HG03521 (cell line): ENCODE results near the gene GSTO2.

Source experiments
- ATAC-seq: cut with Tn5 transposase; IDR thresholded peaks from one replicate; pipeline ENCODE4 v1.9.1; 2021; ENCODE audit warnings: mild to moderate bottlenecking, moderate library complexity; ENCODE audit not compliant: unreplicated experiment

GSTO2 gene

DNA sequence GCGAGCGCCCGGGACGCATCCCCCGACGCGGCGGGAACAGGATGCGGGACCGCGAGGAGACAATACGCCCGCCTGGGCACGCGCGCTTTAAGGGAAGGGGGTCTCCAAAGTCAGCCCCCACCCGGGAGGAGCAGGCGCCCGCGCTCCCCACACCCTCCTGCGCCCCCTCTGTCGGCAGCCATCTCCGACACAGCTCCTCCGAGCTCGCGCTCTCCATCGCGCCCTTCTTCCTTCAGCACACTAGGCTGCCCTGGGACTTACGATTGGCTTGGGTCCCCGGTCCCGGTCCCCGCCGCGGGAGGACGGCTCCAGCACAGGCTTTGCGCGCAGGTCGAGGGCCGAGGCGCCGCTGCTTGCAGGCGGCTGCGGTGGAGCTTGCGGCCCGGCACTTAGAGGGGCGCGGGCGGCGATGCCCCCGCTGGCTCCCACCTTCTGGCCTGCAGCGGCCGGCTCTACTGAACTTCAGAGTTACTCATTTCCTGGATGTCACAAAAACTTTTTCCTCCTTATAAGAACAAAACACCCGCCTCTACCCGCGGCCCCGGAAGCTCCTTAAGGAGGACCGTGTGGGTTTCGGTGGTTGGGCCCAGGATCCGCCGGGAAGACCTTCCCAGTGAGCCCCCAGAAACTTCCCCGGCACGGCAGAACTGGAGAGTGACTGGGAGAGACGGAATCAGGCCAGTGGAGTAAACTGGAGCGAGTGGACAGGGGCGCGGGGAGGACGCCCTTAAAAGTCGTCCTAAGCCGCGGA is 69.2 kb downstream of the GSTO2 start, which contains the start of gene ITPRIP:
Gene ITPRIP (minus strand): TSS at position 481 of the 751 bp plus-strand sequence. CDS start 22,414 bp downstream, outside the sequence.
- peak; percentile 67 for ATAC-seq

DNA sequence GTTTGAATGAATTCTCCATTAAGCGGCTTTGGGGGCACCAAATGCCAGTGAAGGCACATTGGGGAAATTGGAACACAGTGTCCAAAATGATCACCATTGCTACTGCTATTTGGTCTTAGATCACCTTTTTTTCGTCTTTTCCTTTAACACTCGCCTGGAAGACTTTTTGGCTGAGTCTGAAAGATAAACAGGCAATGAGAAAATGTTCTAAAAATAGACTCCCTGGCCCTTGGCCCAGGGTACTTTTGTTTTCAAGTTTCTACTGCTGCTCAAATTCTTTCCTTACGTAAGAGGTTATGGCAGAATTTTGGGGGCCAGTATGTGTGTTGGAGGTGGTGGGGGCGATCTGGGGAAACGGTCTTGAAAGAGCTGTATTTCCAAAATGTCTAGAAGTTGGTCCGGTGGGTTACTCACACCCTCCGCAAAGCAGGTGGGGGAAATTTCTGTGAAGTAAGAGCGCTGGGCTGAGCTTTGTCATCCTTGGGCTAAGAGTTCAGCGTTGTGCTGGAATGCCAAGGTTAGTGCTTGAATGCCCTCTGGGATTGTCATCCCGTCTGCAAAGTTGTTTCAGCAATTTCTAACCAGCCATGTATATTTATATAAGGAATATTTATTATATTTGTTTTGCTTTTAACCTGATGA is 70.6 kb downstream of the GSTO2 start:
- ATAC-seq = no peak

DNA sequence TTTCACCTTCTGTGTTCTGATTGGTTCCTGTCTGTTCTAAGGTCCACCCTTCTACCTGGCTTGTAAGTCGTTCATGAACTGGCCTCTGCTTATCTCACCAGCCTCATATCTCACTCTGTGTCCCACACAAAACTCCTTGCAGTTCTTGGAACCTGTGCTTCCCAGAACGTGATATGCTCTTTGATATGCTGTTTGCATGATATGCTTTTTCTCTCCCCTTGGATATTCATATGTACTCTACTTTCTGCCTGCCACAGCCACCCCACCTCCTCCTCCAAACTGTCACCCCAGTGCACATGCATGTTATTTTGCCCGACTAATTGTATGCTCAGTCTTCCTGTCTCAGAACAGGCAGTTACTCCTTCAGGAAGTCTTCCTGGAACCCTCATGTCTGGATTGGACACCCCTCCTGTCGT is 71.1 kb downstream of the GSTO2 start:
- ATAC-seq = no peak

DNA sequence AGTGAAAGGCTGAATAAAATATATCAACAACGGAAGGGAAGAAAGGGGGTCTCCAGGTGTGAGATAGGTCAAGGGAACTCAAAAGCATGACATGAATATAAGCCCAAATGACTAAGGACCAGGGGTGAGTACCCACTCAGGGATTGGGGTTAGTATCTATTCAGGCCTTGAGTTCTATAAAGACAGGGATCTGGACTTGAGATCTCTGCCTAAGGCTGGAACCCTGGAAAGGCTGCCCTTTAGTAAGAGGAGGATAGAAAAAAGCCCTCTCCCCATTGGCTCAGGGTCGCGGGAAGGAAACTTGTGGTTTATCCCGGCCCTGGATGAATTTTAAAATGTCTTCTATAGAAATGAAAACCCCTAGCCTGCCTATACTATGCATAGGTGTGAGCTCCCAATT is 71.7 kb downstream of the GSTO2 start:
- no peak for ATAC-seq

DNA sequence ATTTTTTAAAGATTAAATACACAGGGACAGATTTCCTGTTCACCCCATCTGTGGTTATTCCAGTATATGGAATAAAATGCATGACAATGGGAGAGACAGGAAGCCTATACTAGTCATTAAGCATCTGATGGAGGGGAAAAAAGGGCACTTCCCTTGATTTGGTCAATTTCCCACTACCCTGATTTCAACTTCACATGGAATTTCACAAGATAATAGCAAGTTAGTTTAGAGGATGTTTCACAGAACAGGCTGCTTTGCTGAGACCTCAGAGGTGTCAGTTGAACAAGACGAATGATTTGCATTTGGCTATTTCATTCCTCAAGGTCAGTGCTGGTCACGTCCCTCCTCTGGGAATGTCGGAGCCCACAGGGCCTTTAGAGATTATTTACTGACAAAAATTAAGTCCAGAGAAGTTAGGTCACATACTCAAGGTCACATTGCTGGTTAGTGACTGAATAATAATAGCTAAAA is 74.0 kb downstream of the GSTO2 start:
- no peak for ATAC-seq

DNA sequence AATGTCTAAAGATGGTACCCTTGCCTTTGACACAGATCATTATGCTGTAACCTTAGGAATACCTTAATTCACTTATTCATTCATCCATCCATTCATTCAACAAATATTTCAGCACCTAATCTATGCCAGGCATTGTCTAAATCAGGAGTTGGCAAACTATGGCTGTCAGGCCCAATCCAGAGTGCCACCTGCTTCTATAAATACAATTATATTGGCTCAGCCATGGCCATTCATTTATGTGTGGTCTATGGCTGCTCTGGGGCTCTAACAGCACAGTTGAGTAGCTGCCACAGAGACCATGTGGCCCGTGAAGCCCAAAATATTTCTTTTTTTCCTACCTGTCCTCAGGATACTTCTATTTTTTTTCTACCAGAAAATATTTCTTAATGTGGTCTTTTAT is 75.2 kb downstream of the GSTO2 start:
- no peak for ATAC-seq

DNA sequence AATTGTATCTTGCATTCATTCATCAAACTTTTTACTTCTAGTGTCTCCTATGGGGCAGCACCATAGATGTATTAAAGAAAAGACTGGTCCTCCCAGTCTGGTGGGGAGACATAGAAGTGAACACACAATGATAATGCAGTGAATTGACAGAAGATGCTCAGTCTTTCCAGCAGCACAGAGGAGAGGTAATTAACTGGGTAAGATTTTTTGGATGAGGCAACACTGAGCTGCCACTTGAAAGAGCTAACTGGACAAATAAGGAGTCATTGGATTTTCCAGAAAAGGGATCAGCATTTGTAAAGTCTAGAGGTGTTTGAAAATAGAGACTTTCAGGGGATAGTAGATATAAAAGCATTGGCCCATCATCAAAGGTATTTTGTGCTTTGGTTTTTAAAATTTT is 76.5 kb downstream of the GSTO2 start:
- ATAC-seq = no peak

DNA sequence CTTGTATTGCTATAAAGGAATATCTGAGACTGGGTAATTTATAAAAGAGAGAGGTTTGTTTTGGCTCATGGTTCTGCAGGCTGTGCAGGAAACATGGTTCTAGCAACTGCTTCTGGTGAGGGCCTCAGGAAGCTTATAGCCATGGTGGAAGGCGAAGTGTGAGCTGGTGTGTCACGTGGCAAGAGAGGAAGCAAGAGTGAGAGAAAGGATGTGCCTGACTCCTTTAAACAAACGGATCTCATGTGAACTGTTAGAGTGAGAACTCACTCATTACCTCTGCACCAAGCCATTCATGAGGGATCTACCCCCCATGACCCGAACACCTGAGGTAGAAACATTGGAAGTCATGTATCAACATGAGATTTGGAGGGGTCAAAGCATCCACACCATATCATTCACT is 77.0 kb downstream of the GSTO2 start:
- no peak for ATAC-seq

DNA sequence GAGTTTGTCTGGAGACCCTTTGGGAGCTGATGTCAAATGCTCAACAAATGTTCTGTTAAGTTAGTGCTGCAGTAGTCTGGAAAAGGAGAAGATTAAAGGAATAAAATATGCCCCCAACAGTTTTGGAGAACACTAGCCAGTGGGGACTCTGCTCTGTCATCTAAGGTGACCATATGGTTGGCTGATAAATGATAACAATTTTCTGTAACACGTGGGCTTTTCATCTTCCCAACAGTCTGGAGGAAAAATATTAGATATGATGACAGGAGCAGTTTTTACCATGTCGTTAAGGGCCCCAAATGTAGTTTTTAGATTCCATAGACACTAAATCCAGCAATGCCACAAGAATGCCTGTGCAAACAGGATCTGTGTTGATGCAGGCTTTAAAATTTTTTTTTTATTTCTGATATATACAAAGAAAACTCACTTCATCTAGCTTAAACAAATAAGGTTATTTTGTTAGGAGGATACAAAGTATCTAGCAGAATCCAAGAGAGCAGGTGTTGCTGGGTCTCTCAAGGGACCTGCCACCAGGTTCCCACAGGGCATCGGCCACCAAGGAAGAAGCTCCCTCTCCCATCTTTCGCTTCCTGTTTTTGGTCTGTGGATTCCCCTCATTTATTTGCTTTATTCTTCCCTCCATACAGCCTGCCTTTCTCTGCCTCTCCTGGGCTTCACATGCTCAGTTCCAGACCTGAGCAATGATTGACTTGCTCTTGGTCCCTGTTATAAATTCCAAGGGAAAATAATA is 78.5 kb downstream of the GSTO2 start:
- no peak for ATAC-seq

DNA sequence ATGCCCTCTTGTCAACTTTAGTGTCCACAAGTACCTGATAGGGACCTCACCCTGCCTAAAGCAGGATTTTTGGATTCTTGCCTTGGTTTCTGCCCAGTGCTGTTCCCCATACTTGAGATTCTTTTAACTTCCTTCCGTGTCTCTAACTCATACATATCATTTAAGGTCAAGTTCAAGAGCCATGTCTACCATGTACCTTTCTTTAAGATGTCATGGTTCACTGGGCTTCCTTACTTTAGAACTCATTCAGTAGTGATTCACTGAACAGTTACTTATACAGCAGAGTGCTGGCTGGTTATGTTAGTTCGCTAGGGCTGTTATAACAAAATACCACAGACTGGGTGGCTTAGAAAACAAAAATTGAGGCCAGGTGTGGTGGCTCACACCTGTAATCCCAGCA is 79.6 kb downstream of the GSTO2 start:
- no peak for ATAC-seq

DNA sequence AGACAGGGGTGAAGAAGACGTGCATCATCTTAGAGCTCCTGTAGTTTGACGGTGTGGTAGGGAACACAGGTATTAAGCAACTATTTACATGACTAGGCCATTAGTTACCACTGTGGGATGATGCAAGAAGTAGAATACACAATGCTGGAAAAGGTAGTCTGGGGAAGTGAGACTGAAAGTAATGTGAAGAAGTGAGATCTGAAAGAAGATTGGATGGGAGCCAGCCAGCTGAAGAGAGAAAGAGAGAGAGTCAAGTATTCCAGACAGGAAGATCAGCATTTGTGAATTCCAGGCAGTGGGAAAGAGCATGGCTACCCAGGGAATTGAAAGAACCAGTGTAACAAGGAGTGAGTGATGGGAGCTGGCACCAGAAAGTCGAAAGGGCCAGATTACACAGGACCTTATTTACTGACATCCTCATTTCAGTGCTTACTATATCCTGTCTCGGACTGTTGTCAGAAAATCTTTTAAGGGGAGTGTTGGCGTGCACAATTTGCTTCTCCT is 80.7 kb downstream of the GSTO2 start:
- ATAC-seq = peak; percentile 54

DNA sequence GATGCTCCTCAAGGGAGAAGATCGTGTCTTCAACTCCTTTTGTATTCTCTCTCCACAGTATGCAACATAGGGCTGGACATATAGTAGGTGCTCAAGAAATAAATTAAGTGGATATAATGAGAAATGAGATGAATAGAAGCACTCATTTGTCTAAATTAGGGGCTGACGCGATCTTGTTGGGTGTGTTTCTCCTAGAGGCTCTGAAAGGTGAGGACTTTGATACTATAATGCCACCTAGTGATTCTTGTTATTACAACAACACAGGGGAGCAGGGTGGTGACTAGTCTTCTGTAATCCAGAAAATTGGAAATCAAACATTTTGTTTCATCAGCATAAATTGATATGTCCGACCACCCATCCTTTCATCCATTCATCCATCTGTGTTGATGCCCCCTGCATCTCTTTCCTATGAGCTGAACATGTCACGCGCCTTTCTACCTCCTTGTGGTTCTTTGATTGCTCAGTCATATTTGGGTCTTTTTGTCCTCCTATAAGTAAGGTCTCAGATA is 81.2 kb downstream of the GSTO2 start:
- ATAC-seq = peak; percentile 35

DNA sequence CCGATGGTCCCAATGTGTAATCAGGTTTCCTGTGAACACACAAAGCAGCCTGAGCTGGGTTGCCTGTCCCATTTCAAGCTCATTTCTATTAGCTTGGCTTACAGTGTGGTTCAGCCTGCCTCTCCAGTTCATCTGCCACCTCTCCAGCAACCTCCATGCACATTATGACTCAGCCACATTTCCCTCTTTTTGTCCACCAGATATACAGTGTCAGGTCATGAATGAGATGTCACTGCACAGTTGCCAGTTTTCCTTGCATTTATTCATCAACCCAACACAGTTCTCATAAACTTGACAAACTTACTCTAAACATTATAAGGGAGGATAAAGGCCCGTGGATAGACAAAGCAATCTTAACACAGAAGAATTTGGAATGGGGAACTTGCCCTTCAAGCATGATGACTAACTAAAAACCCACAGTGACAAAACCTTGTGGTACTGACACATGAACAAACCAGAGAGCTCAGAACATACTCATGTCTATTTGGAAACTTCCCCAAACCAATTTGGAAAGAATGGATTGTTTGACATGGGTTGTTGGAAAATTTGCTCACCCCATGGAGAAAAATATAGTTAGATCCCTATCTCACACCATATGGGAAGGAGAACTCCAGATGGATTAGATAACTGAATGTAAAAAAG is 82.2 kb downstream of the GSTO2 start:
- ATAC-seq = no peak

DNA sequence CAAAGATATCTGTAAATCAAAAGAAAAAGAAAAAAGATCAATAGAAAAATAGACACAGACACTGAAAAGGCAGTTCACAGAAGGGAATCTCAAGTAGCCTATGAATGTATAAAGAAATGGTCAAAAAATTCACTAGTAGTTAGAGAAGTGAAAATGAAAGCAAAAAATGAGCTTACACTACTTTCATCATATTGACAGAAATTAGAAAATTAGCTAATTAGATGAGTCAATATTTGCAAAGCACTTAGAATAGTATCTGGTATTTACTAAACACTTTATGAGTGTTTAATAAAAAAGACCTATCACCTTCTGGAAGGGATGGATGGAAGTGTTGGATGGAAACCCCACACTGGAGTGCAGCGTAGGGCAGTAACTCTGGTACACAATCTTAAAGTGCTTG is 82.9 kb downstream of the GSTO2 start:
- ATAC-seq = no peak

DNA sequence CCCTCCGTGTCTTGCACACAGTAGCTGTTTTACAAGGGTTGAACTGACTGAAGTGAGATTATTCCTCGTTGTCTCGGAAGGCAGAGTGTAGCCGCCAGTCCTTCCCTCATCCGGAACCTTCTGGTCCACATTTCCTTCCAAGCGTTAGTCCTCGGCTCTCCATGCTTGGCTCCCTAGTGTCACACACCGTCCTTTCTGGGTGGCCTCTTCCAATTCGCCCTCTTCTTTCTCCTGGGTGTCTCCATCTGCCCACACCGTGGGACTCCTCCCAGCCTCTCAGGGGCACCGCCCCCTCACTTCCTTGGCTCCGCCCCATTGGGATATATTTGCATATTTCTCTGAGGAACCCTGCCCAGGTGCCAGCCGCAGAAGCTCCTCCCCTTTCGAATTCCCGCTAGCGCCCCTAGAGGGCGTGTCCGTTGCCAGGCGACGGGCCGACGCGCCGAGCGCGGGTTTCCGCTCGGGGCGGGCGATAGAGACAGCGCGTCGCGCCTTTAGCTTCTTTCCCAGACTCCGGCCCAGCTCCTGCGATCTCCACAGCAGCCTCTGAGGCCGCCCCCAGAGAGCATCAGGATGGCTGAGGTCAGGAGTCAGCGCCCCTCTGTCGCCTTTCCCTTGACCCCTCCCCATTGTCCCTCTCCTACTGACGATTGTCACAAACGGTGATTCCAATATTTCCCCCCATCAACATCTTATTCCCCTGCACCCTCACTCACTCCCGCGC is 84.5 kb downstream of the GSTO2 start, which contains the start of gene CFAP58:
Gene CFAP58 (plus strand): TSS at position 509 of the 724 bp plus-strand sequence. CDS start 65 bp downstream, at position 574.
- peak; percentile 54 for ATAC-seq
